HG02759 (cell line): ENCODE data around the gene ATP2B2.
"Not testable (repeated sequence)": the region's sequence is repeated elsewhere in the genome, so short reads cannot be mapped to it uniquely, and the experiment has no call there.

Experiments
- ATAC-seq: cut with Tn5 transposase; IDR thresholded peaks from one replicate; pipeline ENCODE4 v1.9.1; 2021; ENCODE audit warnings: mild to moderate bottlenecking, moderate library complexity; ENCODE audit not compliant: unreplicated experiment

The ATP2B2 gene

DNA sequence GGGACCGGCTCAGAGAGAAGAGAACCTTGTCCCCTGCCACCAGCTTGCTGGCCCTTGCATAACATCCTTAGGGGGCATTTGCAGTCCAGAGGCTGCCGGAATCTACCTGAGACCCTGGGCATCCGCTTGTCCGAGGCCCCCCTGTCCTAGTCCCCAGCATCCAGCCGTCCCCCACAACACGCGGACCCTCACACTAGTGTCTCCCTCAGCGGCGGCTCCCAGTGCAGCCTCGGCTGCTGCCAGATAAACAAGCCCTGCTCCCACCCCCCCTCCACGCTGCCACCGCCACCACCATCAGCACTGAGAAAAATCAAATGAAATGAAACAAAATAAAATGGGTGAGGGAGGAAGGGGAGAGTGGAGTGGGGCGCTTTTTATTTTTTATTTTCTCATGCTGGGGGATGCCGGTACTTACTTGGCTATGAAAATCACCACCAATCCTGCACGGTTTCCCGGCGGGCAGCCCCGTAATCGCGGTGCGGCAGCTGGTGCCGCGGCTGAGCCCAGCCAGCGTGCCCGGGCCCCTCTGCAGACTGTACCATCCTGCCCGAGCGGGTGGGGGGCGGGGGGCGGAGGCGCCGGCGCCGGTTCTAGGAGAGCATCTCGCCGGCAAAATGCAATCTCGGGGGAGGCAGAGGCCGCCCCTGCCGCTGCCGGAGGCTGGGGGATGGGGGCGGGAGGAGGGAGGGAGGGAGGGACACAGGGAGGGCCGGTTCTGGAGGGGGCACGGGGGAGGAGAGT is at the start of gene ATP2B2:
TSS of gene ATP2B2 (minus strand) at position 537 of the 741 bp plus-strand sequence. CDS start 56,043 bp downstream, outside the sequence.
- no peak for ATAC-seq

DNA sequence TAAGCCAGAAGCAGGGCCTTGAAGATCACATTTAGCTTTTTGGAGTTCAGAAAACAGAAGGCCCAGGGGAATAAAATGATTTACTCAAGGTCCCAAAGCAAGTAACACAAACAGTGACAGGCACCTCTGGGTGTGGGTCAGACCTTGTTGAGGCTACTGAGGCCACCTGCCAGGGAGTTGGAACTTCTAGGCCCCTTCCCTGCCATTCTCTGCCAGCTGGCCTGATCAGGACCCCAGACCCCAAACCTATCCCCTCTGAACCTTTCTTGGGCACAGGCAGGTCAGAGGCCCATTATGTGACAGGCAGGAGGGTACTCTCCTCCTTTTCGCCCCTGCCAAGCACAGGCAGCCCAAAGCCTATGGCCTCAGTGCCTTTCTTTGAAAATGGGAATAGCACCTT is 49.4 kb upstream of the ATP2B2 start:
- ATAC-seq: no peak

DNA sequence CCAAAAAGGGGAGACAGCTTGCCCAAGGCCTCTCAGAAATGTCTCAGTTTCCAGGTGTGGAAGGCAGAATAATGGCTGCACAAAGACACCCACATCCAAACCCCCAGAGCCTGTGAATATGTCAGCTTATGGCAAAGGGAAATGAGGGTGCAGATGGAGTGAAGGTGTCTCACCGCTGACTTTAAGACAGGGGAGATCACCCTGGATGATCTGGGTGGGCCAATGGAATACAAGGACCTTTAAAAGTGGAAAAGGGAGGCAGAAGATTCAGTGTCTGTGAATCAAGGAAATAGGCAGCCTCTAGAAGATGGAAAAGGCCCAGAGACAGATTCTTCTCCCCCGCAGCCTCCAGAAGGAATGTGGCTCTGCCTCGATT is 48.8 kb upstream of the ATP2B2 start:
- no peak for ATAC-seq

DNA sequence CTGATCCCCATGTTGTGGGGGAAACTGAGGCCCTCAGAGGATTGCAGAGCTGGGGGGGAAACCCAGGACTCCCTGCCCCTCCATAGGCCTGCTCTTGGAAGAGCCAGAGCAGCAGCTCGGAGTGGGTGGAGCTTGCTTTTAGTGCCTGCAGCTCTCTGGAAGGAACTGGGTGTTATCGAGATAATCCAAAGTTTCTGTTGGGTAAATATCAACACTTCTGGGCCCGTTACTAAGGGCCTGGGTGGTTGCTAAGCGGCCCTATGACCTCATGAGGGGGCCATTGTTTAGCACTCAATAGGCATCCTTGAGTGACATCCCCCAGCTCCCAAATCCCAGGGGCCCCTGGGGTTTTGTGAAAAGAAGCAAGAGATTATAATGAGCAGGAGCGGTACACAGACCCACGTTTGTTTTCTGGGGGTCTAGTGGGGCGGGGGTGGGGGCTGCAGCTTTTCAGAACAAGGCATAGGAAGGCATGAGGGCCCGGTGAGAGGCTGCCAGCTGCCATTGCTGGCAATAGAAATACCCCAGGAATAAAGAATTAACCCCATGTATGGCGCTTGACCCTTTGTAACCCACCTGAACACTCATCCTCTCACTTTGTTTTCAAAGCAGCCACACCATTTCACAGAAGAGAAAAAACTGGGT is 48.3 kb upstream of the ATP2B2 start:
- no peak for ATAC-seq

DNA sequence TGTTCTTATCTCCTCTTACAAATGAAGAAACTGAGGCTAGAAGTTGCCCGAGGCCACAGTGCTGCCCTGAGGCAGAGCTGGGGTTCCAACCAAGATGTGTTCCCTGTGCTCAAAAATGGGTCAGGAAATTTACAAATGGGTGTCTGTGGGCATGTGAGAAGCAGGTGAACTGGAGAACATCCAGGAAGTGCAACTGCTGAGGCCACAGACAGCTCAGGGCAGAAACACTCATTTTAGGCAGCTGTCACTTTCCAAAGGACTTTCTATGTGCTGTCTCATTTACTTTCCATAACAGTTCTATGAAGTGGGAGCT is 47.2 kb upstream of the ATP2B2 start:
- no peak for ATAC-seq

DNA sequence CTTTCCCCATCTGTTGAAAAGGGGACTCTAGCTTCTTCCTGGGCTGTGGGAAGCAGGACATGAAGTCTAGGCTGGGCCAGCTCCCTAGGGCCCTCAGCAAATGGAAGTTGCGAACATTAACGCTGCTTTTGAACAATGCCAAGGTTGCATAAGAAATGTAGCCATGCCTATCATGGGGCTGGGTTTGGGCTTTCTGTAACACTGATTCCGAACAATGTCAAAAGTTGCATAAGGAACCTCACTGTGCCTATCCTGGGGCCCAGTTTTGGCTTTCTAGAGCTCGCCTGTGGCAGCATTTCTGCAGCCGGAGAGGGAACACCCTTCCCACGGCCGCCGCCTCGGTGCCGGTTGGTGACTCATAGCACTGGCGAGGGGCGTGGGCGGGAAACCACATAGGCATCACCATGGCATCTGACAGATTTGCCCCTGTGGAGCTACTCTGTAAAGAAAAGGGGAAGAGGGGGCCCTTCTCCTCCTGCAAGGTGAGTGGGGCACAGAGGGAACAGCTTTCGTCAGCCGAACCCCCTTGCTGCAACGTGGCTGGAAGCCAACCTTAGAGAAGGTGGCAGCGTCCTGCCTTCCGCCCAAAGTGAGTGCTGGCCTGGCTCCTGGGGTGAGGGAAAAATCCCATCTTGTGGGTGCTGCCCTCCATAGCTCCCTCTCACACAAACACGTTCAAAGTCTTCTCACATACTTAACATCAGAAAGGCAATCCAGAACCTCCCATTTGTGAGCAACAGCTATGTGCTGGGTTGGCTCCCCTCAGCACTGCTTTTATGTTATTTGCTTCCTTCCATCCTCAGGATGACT is 46.6 kb upstream of the ATP2B2 start:
- peak; percentile 74 for ATAC-seq

DNA sequence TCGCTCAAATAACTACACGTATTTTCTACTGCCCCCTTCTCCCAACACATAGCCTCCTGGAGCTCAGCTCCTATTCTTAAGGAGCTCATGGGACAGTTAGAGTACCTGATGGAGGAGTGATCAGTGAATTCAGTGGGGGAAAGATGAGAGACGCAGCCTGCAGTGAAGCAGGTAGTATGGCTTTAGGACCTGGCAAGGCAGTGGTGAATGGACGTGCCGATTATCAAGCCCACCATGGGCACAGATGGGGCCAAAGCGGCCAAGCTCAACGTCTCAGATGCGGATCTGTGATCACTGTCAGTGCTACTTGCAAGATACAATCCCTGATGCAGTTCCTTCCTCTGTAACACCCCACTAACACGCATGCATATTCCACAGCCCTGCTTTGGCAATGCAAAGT is 45.8 kb upstream of the ATP2B2 start:
- ATAC-seq: no peak

DNA sequence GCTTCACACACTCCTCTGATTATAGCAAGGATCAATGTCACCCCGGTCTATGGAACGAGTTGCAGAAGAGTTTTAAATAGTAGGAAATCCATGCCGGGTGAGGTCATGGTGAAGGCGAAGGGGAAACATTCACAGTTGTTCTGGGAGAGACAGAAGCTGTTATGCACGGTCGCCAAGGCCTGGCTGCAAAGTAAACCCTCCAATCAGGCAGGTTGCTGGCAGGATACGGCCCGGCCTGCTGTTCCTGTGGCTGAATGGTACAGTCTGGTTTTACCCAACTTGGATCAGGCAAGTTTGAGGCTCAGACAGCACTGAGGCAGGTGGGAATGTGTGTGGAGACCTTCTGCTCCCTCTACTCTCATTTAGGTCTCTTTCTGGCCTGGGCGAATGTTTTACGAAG is 45.3 kb upstream of the ATP2B2 start:
- no peak for ATAC-seq

DNA sequence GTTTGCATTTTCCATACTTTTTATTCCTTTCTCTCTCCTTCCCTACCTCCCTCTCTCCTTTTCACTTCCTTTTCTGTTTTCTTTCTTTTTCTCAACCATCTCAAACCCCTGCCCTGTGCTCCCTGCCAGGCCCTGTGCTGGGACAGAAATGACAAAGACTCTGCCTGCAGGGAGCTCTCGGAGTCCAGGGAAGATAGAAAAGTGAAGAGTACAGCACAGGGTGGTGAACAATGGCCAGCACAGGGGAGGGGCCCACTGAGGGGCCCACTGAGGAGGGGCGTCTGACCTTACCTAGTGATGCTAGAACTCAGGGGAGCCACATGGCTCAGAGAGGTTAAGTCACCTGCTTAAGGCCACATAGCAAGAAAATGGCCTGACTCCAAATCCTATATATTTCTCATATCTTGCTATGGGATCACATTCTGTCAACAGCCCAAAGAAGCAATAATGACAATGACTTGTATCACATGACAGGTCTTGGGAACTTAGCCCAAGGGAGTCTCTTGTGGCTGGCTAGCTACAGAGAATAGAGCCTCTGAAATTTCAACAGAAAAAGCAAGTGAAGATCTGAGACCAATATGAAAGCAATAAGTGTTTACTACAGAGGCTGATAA is 44.3 kb upstream of the ATP2B2 start:
- no peak for ATAC-seq

DNA sequence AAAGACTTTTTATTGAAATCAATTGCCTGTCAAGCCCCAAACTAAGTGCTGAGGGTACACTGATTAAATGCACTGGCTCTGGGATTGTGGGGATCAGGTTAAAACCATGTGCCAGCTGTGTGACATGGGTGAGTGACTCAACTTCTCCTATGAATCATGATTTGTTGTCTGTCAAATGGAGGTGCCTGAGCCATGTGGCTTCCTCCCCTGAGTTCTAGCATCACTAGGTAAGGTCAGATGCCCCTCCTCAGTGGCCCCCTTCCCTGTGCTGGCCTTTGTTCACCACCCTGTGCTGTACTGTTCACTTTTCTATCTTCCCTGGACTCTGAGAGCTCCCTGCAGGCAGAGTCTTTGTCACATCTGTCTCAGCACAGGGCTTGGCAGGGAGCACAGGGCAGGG is 43.6 kb upstream of the ATP2B2 start:
- no peak for ATAC-seq

DNA sequence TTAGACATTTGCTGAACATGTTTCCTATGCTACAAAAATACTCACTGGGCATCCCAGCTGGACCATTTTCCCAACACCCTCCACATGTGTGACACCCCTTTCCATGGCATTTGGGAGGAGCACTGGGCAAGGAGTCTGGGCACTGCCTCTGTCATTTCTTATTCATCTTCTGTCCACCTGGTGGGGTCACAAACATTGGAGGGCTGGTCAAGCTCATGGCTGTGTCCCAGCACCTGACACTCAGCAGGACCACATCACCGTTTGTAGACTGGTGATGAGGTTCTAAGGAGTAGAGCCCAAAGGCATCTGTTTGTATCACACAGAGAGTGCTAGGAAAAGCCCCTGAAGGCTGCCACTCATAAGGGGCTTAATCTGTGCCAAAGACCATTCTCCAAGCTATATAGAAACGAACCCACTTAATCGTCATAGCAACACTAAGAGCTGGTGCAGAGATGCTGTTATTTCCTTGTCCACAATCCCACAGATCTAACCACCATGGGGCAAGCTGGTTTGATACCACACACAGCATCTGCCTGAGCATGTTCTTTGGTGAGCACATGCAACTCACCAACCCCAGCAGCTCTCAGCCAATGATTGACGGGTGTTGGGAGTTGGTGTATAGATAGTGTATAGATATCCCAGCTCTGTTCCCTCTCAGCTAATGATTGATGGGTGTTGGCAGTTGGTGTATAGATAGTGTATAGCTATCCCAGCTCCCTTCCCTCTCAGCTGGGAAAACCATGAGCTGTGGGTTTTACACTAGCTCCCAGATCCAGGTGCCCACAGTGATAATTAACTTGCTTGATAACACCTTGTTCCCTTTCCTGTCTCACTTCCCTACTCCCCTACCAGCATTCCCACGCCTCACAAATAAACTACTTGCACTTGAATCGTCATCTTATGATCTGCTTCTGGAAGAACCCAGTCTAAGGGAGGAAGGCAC is 42.7 kb upstream of the ATP2B2 start:
- ATAC-seq: no peak

DNA sequence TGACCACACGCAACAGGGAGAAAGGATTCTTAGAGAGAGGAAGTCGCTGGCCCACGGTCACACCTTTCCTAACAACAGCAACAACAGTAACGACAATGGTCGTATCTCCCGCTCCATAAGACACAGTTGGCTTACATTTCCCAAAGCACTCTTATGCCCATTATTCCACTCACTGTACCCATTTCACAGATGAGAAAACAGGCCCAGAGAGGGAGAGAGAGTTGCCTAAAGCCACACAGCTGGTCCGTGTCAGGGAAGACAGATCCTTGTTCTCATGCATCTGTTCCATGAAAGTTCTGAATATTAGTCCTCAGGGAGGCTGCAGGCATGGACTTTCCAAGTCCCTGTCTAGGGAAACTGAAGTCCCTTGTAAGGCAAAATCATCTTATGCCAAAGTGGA is 42.0 kb upstream of the ATP2B2 start:
- ATAC-seq: no peak

DNA sequence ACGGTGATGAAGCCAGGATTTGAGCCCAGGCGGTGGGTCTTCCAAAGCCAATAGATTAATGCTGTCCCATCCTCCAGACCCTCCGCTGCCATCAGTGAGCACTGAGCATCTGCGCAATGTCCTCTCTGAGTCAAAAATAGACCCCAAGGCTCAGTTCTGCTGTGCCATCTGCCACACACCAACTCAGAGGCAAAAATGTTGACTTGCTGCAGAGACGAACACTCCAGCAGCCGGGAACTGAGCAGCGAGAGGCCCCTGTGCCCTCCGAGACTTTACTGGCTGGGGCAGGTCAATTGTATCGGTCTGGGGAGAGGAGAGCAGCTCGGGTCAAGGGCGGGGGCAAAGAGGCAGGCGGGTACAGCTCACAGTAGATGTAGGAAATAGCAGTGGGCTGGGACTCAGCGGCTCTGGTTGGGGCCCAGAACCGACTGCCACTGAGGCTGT is 41.5 kb upstream of the ATP2B2 start:
- ATAC-seq: no peak

DNA sequence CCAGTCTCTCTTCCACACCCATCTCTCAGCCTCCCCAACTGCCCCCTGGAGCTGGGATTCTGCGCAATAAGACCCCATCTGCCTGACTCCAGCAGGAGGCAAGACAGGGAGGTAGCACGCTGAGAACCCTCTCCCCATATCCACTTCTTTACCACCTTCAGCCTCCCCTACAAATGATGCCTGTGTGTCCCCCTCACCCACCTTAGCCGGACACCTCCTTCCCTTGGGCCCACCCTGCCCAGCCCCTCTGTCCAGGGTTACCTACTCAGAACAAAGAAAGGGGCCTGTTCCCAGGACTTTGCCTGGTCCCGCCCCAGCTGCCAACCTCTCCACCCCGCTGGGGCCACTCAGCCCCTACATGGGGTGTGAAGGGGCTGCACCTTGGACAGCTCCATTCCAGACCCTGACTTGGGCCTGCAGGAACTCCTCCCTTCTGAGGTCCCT is 40.8 kb upstream of the ATP2B2 start:
- no peak for ATAC-seq

DNA sequence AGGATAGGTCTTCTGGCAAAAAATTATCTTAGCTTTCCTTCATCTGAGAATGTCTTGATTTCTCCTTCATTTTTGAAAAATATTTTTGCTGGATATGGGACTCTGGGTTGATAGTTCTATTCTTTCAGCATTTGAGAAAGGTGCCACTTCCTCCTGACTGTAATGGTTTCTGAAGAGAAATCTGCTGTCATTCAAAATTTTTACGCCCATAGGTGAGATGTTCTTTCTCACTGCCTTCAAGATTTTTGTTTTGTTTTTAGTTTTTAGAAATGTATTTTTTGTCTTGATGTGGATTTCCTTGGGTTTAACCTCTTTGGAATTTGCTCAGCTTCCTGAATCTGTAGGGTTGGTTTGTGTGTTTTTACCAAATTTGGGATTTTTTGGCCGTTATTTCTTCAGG is 37.1 kb upstream of the ATP2B2 start:
- ATAC-seq: no peak

DNA sequence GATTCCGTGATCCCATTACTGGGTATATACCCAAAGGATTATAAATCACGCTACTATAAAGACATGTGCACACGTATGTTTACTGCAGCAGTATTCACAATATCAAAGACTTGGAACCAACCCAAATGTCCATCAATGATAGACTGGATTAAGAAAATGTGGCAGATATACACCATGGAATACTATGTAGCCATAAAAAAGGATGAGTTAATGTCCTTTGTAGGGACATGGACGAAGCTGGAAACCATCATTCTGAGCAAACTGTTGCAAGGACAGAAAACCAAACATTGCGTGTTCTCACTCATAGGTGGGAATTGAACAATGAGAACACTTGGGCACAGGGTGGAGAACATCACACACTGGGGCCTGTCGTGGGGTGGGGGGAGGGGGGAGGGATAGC is 35.0 kb upstream of the ATP2B2 start:
- not testable (repeated sequence) for ATAC-seq

DNA sequence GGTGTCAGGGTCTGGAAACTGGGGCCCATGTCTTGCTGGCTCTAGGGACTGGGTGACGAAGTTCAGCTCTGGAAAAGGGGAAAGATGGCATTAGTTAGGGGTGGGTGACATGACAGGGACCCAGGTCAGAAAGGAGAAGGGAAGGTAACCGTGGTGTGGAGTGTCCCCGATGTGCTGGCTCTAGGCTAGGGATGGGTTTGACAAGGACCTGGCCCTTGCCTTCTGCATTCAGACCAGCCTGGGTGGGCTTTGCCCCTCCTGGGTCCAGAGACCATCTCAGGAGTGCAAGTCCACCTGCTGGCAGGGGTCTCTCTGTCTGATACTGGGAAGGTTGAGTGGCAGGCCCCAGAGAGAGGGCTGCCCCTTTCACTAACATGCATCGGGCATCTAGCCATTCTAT is 28.7 kb upstream of the ATP2B2 start:
- ATAC-seq: no peak

DNA sequence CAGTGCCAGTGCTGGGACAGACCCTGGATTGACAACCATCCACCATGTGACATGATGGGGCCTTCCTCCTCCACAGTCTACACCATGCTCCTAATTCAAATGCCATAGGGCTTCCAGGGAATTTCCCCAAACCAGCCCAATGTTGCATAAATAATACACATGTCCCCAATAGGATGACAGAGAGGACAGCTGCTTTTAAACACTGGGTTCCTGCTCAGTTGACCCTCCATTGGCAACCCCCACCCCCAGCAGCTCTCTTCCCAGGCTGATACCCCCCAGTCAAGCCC is 28.3 kb upstream of the ATP2B2 start:
- no peak for ATAC-seq

DNA sequence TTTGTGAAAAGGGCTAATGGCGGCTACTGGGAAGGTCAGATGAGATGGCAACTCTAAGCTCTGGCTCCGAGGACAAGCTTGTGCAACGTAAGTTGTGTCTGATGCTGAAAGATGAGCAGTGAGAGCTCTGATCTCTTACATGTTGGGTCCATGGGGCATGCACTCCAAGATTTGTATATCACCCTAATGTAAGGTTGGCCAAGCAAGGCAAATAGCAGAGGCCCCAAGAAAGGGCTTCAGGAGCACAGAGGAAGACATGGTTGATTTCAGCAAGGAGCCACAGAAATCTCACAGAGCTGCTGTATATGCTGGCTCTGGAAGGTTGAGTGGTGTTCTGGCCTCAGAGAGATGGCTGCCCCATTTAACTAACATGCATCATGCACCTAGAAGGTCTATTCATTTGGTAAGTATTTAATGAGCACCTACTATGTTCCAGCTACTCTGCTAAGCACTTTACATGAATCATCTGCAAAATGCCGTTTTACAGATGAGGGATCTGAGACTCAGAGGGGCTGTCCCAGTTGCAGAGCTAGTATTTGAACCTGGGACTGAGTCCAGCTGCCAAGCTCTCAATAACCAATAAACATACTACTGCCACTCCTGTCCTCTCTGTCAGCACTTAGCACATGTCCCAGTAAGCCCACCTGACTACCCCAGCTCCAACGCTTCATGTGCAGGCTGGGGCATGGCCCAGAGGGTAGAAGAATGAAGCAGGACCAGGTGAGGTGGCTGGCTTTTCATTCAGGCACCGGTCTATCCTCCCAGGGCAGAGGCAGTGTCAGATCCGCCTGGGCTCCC is 27.8 kb upstream of the ATP2B2 start:
- ATAC-seq: no peak

DNA sequence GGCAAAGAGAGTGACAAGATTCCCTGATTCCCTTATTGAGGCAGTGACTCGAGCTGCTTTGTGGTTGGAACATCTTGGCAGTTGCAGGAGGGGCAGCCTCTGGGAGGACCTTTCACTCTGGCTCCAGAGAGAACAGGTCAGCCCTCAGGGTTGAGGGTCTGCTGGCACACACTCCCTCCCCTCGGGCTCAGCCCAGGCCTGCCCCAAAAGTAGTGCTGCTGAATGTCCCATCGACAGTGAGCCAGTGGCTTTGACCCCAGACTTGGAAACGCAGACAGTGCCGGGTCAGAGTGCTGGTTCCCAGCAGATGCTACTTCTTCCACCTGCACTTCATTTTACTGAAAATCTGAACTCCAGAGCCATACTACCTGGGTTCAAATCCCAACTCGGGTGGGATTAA is 25.6 kb upstream of the ATP2B2 start:
- ATAC-seq: no peak
